WTC11 (cell line): ENCODE measurements around the gene CARD11.

Experiments used
- NFATC4 ChIP-seq: fragments of 250-450 bp; sonication (Bioruptor Pico); IDR thresholded peaks from 2 replicates; pipeline ENCODE4 v1.9.0; 2021; ENCODE audit warnings: mild to moderate bottlenecking
- ZNF232 ChIP-seq: sonication (generic); formaldehyde crosslinking; IDR thresholded peaks from 2 replicates; pipeline ENCODE4 v1.8.0; 2022; ENCODE audit warnings: mild to moderate bottlenecking, missing genetic modification reagents
- TF ChIP-seq, protein P1 (sequence below): fragments of 200-600 bp; IDR thresholded peaks from 2 replicates; pipeline ENCODE4 v1.8.0; 2022; ENCODE audit warnings: antibody characterized with exemption
- TF ChIP-seq, protein P2 (sequence below): sonication (generic); formaldehyde crosslinking; IDR thresholded peaks from 2 replicates; pipeline ENCODE4 v1.8.1; 2022; ENCODE audit warnings: low read depth, missing genetic modification reagents, borderline replicate concordance
- TF ChIP-seq, protein P3 (sequence below): sonication (generic); formaldehyde crosslinking; IDR thresholded peaks from 2 replicates; pipeline ENCODE4 v1.8.0; 2022; ENCODE audit warnings: mild to moderate bottlenecking, missing genetic modification reagents

DNA sequence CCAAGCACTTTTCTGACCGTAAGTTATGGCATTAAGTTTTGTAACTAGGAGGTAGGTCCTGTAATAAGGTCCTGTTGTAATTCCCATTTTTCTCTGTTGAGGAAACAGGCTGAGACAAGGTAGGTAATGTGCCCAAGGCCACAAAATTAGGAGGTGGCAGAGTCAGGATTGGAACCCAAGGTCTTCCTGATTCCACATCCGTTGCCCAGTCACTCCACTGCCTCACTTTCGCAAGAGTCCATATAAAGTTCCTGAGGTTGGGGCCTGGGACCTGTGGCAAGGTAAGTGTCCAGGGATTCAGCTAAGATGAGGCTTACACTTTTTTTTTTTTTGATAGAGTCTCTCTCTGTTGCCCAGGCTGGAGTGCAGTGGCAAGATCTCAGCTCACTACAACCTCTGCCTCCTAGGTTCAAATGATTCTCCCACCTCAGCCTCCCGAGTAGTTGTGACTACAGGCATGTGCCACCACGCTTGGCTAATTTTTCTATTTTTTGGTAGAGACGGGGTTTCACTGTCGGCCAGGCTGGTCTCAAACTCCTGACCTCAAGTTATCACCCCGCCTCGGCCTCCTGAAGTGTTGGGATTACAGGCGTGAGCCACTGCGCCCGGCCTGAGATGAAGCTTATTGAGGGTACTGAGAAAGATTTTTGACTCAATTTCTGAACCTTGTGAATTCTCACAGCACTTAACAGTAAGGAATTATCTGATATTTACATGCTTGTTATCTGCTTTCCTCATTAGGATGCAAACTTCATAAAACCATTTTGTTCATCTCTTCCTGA is 179.3 kb downstream of the CARD11 start:
- TF ChIP-seq ZNF232 (CRISPR knock-in tag) (no peak), NFATC4 (no peak)
- TF ChIP-seq, protein P1, sequence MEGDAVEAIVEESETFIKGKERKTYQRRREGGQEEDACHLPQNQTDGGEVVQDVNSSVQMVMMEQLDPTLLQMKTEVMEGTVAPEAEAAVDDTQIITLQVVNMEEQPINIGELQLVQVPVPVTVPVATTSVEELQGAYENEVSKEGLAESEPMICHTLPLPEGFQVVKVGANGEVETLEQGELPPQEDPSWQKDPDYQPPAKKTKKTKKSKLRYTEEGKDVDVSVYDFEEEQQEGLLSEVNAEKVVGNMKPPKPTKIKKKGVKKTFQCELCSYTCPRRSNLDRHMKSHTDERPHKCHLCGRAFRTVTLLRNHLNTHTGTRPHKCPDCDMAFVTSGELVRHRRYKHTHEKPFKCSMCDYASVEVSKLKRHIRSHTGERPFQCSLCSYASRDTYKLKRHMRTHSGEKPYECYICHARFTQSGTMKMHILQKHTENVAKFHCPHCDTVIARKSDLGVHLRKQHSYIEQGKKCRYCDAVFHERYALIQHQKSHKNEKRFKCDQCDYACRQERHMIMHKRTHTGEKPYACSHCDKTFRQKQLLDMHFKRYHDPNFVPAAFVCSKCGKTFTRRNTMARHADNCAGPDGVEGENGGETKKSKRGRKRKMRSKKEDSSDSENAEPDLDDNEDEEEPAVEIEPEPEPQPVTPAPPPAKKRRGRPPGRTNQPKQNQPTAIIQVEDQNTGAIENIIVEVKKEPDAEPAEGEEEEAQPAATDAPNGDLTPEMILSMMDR = no peak
- TF ChIP-seq, protein P2, sequence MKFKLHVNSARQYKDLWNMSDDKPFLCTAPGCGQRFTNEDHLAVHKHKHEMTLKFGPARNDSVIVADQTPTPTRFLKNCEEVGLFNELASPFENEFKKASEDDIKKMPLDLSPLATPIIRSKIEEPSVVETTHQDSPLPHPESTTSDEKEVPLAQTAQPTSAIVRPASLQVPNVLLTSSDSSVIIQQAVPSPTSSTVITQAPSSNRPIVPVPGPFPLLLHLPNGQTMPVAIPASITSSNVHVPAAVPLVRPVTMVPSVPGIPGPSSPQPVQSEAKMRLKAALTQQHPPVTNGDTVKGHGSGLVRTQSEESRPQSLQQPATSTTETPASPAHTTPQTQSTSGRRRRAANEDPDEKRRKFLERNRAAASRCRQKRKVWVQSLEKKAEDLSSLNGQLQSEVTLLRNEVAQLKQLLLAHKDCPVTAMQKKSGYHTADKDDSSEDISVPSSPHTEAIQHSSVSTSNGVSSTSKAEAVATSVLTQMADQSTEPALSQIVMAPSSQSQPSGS (CRISPR knock-in tag) = no peak
- TF ChIP-seq, protein P3, sequence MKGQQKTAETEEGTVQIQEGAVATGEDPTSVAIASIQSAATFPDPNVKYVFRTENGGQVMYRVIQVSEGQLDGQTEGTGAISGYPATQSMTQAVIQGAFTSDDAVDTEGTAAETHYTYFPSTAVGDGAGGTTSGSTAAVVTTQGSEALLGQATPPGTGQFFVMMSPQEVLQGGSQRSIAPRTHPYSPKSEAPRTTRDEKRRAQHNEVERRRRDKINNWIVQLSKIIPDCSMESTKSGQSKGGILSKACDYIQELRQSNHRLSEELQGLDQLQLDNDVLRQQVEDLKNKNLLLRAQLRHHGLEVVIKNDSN (CRISPR knock-in tag) = no peak
